Right ventricle myocardium superior (tissue), 1 donor: ENCODE measurements around the gene ENOX2. TPM values are rescaled to one million over a fixed set of nuclear protein-coding genes. Genes with fewer than 3 reads are reported as not detected.

Experiments
- ATAC-seq: fragments of 200-7000 bp; cut with Tn5 transposase; one replicate; pipeline ENCODE4 v1.9.1; 2020; ENCODE audit warnings: mild to moderate bottlenecking; ENCODE audit not compliant: poor library complexity
- DNase-seq: peaks from one replicate; pipeline ENCODE4 v3.0.0-alpha.2; 2020
- intact Hi-C: fragments of 100-400 bp; cut with DNase I; formaldehyde crosslinking; loops from one replicate; pipeline ENCODE4 v1.11.2; 2022
- total RNA-seq: library from RNA; stranded (reverse); fragmentation: NEBNext Ultra II Directional; extraction: Animal tissue kit (Norgen Biotek cat#: 25700); gene quantifications from one replicate; pipeline ENCODE4 v1.2.1, GENCODE V29; 2021
- donor health status: DM: no; HTN: yes; CAD: no; lungs with severe emphysema.

ENOX2 gene
- total RNA-seq, 1 donor from 2014 or later = 13.4 TPM

DNA sequence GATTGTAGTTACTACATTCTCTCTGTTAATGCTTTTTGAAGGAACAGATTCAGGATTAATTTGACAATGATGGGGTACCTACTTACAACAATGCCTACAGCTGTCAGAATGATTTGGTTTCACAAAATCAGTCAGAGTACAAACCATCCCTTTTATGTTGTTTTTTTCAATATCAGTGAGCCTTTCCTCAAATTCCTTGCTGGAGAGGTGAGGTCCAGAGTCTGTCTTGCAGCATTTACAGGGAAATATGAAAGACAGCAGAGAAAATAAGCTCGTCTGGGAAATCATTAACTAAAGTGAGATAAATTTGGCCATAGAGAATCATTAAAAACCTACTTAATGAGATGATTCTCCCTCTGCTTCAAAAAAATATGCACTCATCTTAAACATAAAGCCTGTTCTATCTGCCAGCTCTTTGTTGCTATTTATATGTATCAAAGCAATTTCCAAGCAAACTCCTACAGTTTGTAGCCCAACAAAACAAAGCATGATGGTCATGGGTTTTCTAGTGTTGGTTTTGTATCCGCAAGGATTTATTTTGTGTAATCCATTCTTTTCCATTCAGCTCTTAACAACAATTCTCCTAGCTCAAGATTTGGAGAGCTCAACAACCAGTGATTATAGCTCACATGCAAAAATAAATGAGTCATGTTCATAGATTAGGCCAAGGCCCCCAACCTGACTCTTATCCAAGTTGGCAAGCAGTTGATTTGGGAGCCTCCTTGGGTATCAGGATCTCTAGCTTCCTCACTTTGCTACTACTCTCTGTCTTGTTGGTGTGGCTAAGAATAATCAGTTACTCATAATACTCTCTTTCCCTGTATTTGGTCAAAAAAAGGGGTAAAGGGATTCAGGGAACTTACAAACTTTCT lies 222.6 kb downstream of the ENOX2 start:
- no peak for DNase-seq
- intact Hi-C loops = no loop called here
- ATAC-seq = peak; percentile 39

DNA sequence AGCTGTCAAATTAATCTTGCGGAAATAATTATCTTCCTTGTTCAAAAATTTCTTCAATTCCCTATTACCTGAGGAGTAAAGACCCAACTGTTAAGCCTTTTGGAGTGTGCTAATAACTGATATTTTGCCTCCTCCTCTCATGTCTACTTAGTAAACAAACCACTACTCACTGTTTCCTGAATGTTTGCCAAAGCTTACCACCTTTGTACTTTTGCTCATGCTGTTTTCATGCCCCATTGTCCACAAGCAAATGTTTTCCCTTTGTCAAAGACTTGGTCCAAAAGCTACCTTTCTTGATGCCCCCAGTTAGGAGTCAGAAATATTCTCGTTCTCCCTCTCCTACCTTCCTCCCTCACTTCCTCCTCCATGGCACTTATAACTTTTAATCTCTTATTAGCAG lies 226.1 kb downstream of the ENOX2 start:
- ATAC-seq = no peak
- intact Hi-C loops = no loop called here

DNA sequence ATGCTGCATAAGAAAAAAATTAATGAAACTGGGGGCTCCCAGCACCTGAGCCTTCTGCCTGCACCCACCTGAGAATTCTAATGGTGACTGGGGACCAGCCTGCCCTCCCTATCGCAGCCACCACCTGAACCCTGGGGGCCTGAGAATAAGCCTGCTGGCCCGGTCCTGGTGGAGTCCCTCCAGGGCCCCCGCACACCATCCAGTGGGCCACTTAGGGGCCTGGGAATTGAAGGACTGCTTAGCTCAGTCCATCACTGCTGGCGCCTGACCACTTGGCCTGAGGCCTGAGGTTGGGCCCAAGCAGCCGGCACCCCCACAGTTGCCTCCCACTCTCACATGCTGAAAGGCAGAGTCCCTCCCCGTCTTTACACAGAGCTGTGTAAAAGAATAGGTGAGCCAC lies 230.8 kb downstream of the ENOX2 start:
- intact Hi-C loops = no loop called here
- ATAC-seq = no peak
- DNase-seq = no peak

More for the DNA sequence above, 226.1 kb downstream of the ENOX2 start:
- DNase-seq = no peak

DNA sequence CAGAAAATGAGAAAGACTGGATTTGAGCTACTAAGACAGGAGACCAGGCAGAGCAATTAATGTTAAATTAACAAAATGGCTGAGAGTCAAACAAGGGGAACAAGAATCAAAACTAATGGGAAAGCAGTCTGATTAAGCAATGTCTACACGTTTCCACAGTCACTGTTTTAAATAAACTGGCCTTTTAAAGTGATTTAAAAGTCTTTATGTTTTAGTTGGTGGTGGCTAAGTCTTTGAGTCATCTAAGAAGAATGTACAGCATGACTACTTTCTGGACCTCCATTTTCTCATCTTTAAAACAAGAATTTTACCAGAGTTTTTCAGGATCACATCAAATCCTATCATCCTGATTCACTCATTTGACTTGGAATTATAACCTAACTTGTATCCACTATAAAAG lies 233.8 kb downstream of the ENOX2 start:
- intact Hi-C loops = no loop called here
- ATAC-seq (no peak), DNase-seq (no peak)

DNA sequence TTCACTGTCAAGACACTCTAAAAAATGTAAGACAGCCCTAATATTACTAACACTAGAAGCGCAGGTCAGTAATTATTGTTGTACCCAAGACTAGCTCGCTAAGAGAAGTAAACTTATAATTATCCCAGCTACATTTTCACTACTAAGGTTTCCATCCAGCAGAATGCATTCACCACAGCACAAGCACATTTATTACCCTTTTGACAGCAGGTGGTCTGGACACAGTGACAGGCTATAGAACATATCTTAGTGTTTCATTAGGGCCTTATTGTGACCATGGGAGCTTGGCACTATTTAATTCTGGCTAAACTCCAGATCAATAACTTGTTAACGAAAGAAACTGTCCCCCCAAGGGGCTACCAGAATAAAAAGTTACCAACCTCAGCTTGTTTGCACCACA lies 237.7 kb downstream of the ENOX2 start:
- DNase-seq (no peak), ATAC-seq (no peak)
- intact Hi-C loops = no loop called here

DNA sequence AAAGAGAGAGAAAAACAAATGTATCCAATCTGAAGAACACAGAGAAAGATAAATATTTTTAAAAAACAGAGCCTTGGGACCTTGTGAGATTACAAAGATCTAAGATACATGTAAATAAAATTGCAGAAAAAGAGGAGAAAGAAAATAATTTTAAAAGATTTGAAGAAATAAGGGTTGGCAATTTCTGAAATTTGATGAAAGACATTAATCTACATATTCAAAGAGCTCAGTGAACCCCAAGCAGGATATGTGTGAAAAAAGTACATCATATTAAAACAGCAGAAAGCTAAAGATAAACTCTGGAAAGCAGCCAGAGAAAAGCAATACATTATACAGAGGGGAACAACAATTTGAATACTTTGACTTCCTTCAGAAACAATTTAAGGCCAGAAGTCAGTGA lies 244.7 kb downstream of the ENOX2 start:
- ATAC-seq = no peak
- intact Hi-C loops = no loop called here

DNA sequence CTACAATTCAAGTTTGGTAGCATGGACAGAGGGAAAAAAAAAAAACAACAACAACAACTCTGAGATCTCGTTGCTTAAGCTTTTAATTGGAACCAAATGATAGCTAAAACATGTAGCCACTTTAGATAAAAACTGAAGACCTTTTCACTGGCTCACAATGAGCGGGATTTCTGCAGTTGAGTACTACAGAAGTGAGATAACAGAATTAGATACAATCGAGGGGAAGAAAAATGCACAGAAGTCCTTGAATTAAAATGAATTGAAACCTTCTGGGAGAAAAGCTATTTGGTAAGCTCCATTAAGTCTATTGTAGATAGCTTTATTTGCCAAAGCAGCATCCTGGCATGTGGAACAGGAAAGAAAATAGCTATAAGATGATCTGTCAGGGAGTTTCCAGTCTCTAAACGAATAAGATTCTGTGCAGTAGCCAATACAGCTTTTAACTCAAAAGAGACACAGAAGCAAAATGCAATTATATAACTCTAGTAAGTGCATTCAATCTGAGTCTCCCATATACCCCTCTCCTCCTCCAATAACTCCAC lies 248.5 kb downstream of the ENOX2 start:
- no peak for ATAC-seq
- no peak for DNase-seq
- intact Hi-C loops = no loop called here

More for the DNA sequence above, 244.7 kb downstream of the ENOX2 start:
- DNase-seq = no peak

DNA sequence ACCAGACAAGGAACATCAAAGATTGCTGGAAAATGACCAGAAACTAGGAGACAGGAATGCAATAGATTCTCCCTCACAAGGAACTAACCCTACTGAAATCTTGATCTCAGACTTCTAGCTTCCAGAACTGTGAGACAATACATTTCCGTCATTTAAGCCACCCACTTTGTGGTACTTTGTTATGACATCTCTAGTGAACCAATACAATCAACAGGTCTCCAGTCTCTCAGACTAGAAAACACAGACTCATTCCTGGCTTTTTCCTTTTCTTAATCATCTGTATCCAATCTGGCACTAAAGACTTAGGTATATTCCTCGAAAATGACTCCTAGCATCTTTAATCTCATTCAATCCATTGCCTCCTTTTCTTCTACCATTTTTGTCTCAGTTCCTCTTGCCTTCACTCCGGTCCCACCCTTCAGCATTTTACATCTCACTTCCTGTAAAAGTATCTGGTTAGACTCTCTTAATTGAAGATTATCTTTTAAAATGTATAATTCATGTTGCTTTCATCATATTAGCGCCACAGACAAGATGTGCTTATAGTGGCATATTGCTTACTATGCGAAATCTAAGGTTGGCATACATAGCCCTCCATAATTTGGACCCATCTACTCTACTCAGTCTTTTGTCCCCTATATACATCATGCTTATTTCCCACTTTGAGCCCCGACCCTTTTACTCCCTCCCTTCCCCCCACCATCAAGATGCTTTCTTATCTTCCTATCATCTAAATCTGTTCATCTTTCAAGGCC lies 250.0 kb downstream of the ENOX2 start:
- ATAC-seq = no peak
- DNase-seq = no peak
- intact Hi-C loops = no loop called here

DNA sequence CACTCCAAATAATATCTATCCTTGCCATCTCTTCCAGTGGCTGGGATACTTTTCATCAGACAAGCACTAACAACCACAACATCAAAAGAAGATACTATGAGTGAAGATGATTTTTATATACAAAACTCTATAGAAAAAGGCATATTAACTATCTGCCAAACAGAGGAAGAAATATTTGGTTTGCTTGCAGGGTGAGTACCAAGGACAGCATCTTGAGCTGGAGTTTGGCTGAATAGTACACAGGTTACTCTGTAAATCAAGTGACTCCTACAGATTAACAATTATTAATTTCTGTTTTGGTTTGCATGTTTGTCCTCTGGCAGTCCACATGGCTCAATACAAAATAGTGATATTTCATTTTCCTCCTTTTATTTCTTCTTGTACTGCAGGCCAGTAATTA lies 253.3 kb downstream of the ENOX2 start:
- ATAC-seq (no peak), DNase-seq (no peak)
- intact Hi-C loops = no loop called here

DNA sequence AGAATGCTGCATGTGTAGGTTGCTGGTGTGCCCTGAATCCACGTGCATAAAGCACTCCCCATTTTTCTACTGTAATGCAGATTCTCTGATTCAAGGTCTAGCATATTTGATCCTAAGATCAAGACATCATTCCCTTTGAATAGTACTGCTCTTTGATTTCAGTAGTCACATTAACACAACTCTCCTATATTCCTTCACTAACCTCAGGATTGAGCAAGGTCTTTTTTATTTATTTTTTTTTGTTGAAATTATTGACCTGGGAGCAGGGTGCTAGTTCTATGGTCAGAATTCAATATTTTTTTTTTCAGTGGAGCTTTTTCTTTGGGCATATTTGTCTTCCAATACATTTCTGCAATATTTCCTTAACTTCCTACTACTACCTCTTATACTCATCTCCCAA lies 255.5 kb downstream of the ENOX2 start:
- intact Hi-C loops = no loop called here
- DNase-seq (no peak), ATAC-seq (no peak)

DNA sequence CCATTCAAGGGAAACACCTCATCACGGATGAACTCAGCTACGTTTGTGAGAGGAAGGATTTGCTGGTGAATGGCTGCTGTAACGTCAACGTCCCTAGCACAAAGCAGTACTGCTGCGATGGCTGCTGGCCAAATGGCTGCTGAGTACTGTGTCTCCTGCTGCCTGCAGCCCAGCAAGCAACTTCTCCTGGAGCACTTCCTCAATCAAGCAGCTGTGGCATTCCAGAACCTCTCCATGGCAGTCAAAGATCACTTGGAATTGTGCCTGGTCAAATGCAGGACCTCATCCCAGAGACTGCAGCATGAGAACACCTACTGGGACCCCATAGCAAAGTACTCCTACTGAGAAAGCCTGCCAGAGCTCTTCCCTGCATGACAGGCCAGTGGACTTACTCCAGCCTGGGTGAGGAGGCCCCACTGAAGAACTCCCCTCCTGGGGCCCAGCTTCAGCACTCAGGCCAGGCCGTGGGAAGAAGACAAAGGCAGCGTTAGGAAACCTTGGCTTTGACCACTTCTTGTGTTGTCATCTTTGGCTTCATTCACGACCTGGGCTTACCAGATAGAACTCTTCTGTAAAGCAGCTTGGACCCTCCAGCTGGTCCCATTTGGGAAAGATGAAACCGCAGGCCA lies 256.9 kb downstream of the ENOX2 start:
- DNase-seq (peak; percentile 63), ATAC-seq (peak; percentile 80)
- intact Hi-C loops = no loop called here

DNA sequence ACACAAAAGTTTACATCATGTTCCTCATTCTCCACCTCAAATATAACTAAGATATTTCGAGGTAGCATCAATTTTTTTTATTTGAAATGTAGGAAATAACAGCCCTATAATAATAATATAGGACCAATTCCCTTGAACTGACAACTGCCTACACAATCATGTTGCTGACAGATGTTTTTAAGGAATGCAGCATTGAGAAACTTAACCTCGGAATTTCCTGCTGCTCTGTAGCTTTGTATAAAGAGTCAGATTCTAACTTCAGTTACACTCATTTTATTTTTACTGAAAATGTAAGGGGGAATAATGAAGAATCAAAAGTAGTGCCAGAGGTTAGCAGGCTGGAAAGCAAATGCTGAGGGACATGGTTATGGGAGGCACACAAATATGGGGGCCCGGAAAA lies 265.4 kb downstream of the ENOX2 start:
- DNase-seq (no peak), ATAC-seq (no peak)
- intact Hi-C loops = no loop called here

DNA sequence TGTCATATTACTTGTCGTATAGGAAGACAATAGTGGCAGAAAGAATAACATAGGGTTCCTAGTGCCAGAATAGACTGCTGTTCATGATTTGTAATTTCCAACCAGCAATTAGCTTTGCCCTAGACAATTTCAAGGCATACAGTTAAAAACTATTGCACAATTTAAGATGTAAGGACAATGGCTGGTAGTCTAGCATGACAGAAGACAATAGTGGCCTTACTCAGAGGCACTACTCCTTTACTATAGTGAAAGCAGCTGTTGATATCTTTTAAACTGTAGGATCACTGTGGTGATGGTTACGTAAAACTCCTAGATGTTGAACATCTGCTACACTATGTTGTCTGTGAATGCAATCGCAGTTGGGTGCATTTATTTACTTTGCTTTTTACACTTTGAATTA lies 266.7 kb downstream of the ENOX2 start:
- DNase-seq (no peak), ATAC-seq (no peak)
- intact Hi-C loops = no loop called here

DNA sequence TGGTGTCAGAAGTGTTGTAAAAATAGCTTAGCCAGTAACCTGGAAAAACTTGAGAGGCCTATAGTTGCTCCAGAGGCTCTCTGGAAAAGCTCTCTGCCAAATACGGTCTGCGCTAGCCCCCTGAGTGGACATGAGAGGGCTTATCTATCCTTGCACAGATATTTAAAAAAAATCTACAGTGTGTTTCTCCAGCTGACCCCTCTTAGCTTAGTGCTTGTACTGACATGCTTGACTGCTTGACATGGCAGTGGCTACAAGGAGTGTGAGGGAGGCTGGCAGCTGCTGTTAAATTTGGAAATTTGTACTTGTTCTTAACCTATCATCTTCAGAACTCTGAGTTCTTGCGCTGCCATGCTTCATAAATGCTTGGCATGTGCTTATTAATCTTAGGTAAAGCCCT lies 272.0 kb downstream of the ENOX2 start:
- no peak for DNase-seq
- ATAC-seq = no peak
- intact Hi-C loops = no loop called here

DNA sequence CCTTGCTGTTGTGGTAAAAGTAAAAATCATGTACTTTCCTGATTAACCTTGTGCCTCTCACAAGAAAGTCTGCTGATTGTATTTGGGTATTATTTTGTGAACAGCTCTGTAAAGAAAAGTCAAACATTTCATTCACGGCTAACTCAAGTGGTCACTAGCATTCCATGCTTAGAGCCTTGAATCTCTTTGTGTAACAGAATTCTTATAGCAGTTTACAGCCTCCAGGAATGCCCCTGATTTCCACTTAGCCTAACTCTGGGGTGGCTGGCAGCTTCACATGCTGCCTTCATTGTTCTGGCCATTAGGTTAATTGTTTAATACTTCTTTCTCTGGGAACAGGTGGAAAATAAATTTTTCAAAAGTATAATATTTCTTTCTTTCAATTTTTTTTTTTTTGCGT lies 274.5 kb downstream of the ENOX2 start:
- intact Hi-C loops = no loop called here
- DNase-seq (no peak), ATAC-seq (no peak)

DNA sequence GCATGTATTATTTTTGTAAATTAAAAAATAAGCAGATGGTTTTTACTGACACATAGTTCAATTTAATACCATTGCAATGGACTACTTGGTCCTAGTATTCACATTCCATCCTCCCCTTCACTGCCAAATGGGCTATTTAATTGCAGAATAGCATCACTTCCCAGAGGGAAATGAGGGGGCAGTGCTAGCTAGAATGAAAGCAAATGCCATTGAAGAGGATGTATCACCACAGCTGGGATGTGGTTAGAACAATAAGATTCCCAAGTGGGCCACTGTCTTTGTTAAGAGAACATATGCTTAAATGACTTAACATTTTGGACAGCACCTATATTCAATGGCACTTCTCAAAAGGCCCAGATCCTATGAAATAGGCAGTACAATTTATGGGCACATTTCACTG lies 276.5 kb downstream of the ENOX2 start:
- intact Hi-C loops = no loop called here
- DNase-seq = no peak
- ATAC-seq = no peak

DNA sequence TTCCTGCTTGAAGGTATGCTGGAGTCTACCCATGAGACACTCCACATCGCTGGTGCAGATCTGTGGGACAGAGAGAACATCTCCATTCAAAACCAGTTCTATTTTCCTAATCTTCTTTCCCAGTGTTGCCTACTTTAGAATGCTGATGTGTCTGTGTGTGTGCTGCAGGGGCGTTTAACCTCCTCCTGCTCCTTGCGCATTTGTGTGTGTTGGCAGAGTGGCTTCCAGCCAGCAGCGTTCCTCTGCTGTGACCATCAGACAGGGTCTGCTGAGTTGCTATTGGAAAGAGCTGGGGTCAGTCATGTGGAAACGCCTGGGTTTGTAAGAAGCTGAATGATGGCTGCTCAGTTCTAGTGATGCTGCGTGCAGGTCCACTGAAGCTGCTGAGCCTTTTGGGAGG lies 277.6 kb downstream of the ENOX2 start:
- ATAC-seq (no peak), DNase-seq (no peak)

DNA sequence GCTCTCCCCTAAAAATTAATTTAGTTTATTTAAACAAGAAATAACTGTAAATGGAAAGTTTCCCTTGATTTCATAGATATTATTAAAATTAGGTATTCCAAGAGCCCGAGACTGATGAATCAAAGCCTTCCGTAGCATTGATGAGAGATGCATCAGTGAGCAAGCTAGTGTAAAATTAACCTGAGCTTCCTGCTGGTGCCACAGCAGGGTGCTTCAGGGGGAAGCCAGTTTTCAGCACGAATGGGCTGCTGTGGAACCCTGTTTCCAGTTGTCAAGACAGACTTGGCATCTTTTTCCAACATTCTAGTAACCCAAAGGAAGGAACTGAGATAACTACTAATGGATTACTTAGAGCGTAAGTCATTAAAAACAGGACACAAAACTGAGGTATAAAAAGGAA lies 279.5 kb downstream of the ENOX2 start:
- DNase-seq (no peak), ATAC-seq (no peak)
- intact Hi-C loops = no loop called here

More for the DNA sequence above, 277.6 kb downstream of the ENOX2 start:
- intact Hi-C loops = no loop called here

DNA sequence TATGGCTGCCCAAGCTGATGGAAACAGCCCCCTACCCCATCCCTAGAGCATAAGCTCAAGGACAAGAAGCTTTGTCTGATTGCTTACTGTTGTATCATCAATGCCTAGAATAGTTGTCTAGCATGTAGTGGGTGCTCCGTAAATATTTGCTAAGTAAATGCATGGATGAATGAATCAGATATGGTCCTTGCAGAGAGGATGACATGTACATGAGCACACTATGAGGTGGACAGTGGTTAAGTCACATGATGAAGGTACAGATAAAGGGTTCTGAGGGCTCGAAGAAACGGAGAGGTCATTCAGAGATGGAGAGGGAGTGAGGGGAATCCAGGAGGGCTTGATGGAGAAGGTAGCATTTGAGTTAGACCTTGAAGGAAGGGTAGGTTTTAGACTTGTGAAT lies 287.1 kb downstream of the ENOX2 start:
- ATAC-seq (no peak), DNase-seq (no peak)
- intact Hi-C loops = no loop called here
